SHP77 (cell line): ENCODE results near the gene BCAP29.
"Not testable (repeated sequence)": the region's sequence is repeated elsewhere in the genome, so short reads cannot be mapped to it uniquely, and the experiment has no call there.

ENCODE experiments used
- DNase-seq, 2 experiments: peaks; one replicate each; lab custom pipeline; 2025; lab: John Stamatoyannopoulos, UW

The BCAP29 gene

GRCh38 chr7:107627002-107627401 lies 47.0 kb downstream of the BCAP29 start:
- DNase-seq = no peak

GRCh38 chr7:107628461-107629064 lies 48.5 kb downstream of the BCAP29 start:
- DNase-seq = no peak

- DNase-seq = no peak
These were observed 50.3 kb downstream of the BCAP29 start for GRCh38 chr7:107630342-107630741.

- DNase-seq = no peak
These were observed 51.8 kb downstream of the BCAP29 start for GRCh38 chr7:107631588-107632491.

- no peak for DNase-seq
These were observed 52.4 kb downstream of the BCAP29 start for GRCh38 chr7:107632492-107632865.

- no peak for DNase-seq
These were observed 58.5 kb downstream of the BCAP29 start for GRCh38 chr7:107638594-107638993.

GRCh38 chr7:107639070-107639469 lies 59.0 kb downstream of the BCAP29 start:
- DNase-seq = not testable (repeated sequence)

- no peak for DNase-seq
These were observed 61.6 kb downstream of the BCAP29 start for GRCh38 chr7:107641676-107642075.

GRCh38 chr7:107642501-107642900 lies 62.5 kb downstream of the BCAP29 start:
- no peak for DNase-seq

GRCh38 chr7:107643407-107643806 lies 63.4 kb downstream of the BCAP29 start:
- DNase-seq = no peak

- no peak for DNase-seq
These were observed 63.9 kb downstream of the BCAP29 start for GRCh38 chr7:107643938-107644308.

GRCh38 chr7:107644309-107644974 lies 64.4 kb downstream of the BCAP29 start:
- no peak for DNase-seq

- DNase-seq = no peak
These were observed 72.6 kb downstream of the BCAP29 start for GRCh38 chr7:107652642-107653041.

GRCh38 chr7:107658467-107658866 lies 78.4 kb downstream of the BCAP29 start:
- DNase-seq = no peak

GRCh38 chr7:107659666-107660065 lies 79.6 kb downstream of the BCAP29 start:
- no peak for DNase-seq

- no peak for DNase-seq
These were observed 80.5 kb downstream of the BCAP29 start, which contains the start of gene SLC26A4 for GRCh38 chr7:107660381-107661080. SLC26A4 (plus strand) TSS chr7:107660828; CDS start chr7:107661642, 814 bp downstream.

- no peak for DNase-seq
These were observed 81.2 kb downstream of the BCAP29 start for GRCh38 chr7:107661081-107661864.

- DNase-seq = no peak
These were observed 81.9 kb downstream of the BCAP29 start for GRCh38 chr7:107661865-107662379.

GRCh38 chr7:107663196-107663595 lies 83.2 kb downstream of the BCAP29 start:
- DNase-seq = no peak

- no peak for DNase-seq
These were observed 86.7 kb downstream of the BCAP29 start for GRCh38 chr7:107666790-107667189.

- no peak for DNase-seq
These were observed 87.3 kb downstream of the BCAP29 start for GRCh38 chr7:107667341-107667740.
